Measurements from ENCODE around the gene C12orf42. TPM values are rescaled to one million over a fixed set of nuclear protein-coding genes. Genes with fewer than 3 reads are reported as not detected.

C12orf42 gene
- total RNA-seq, 1 experiment from 2014 or later = not detected

- peak; percentile 80 for DNase-seq
- Histone ChIP-seq H3K9me3 (ENCODE audit: low read length) (no peaks in the 10 kb centered on the region), H3K9me2 (replicated peaks; ENCODE audit: insufficient read depth, low read length) (no peaks in the 10 kb centered on the region)
These were observed 8.0 kb upstream of the C12orf42 start for GRCh38 chr12:103503546-103504480.

GRCh38 chr12:103501447-103501846, 5.7 kb upstream of the C12orf42 start:
- Histone ChIP-seq H3K9me2 (replicated peaks; ENCODE audit: insufficient read depth, low read length) (no peaks in the 10 kb centered on the region), H3K4me2 (ENCODE audit: low read depth, low read length, poor library complexity, severe bottlenecking) (no peak overlapping the region), H2AFZ (ENCODE audit: low read length) (no peak overlapping the region), H3K27ac (ENCODE audit: low read length) (no peak overlapping the region), H3K79me2 (ENCODE audit: low read length) (no peaks in the 10 kb centered on the region), H3K4me3 (ENCODE audit: low read length) (no peak overlapping the region), H3K9me3 (ENCODE audit: low read length) (no peaks in the 10 kb centered on the region), H3K4me1 (ENCODE audit: low read length) (no peaks in the 10 kb centered on the region), H4K20me1 (ENCODE audit: insufficient read depth, low read depth, low read length) (no peaks in the 10 kb centered on the region), H3K9ac (ENCODE audit: low read length) (no peak overlapping the region), H3K36me3 (ENCODE audit: insufficient read depth, low read length) (no peaks in the 10 kb centered on the region), H3K27me3 (ENCODE audit: low read length) (no peaks in the 10 kb centered on the region)
- DNase-seq = no peak

More at GRCh38 chr12:103503546-103504480, 8.0 kb upstream of the C12orf42 start:
- H3K9ac ChIP-seq (ENCODE audit: low read length) = no peak overlapping the region
- H3K79me2 ChIP-seq (ENCODE audit: low read length) = no peaks in the 10 kb centered on the region
- no peaks in the 10 kb centered on the region for H3K36me3 ChIP-seq (ENCODE audit: insufficient read depth, low read length)
- H2AFZ ChIP-seq (ENCODE audit: low read length) = no peak overlapping the region
- H3K27me3 ChIP-seq (ENCODE audit: low read length) = no peaks in the 10 kb centered on the region; the same call in 1 of the 2 replicates
- no peak overlapping the region for H3K4me2 ChIP-seq (ENCODE audit: low read depth, low read length, poor library complexity, severe bottlenecking)
- H4K20me1 ChIP-seq (ENCODE audit: insufficient read depth, low read depth, low read length) = no peaks in the 10 kb centered on the region
- H3K27ac ChIP-seq (ENCODE audit: low read length) = no peak overlapping the region
- no peak overlapping the region for H3K4me3 ChIP-seq (ENCODE audit: low read length)
- no peaks in the 10 kb centered on the region for H3K4me1 ChIP-seq (ENCODE audit: low read length)

GRCh38 chr12:103499571-103499970, 3.8 kb upstream of the C12orf42 start:
- H3K27ac ChIP-seq (ENCODE audit: low read length) = no peak overlapping the region
- no peaks in the 10 kb centered on the region for H4K20me1 ChIP-seq (ENCODE audit: insufficient read depth, low read depth, low read length)
- no peaks in the 10 kb centered on the region for H3K4me1 ChIP-seq (ENCODE audit: low read length)
- H3K36me3 ChIP-seq (ENCODE audit: insufficient read depth, low read length) = no peaks in the 10 kb centered on the region
- H3K4me2 ChIP-seq (ENCODE audit: low read depth, low read length, poor library complexity, severe bottlenecking) = no peak overlapping the region
- H3K4me3 ChIP-seq (ENCODE audit: low read length) = no peak overlapping the region
- H3K79me2 ChIP-seq (ENCODE audit: low read length) = no peaks in the 10 kb centered on the region
- no peak overlapping the region for H3K9ac ChIP-seq (ENCODE audit: low read length)
- H3K9me3 ChIP-seq (ENCODE audit: low read length) = no peaks in the 10 kb centered on the region
- no peaks in the 10 kb centered on the region for H3K27me3 ChIP-seq (ENCODE audit: low read length)
- DNase-seq = no peak
- no peaks in the 10 kb centered on the region for H3K9me2 ChIP-seq (replicated peaks; ENCODE audit: insufficient read depth, low read length)
- H2AFZ ChIP-seq (ENCODE audit: low read length) = no peak overlapping the region

GRCh38 chr12:103498990-103499389, 3.2 kb upstream of the C12orf42 start:
- no peak overlapping the region for H3K4me3 ChIP-seq (ENCODE audit: low read length)

GRCh38 chr12:103494734-103495468, 867 bp downstream of the C12orf42 start:
- no peaks in the 10 kb centered on the region for H4K20me1 ChIP-seq (ENCODE audit: insufficient read depth, low read depth, low read length)
- no peak for DNase-seq
- no peaks in the 10 kb centered on the region for H3K9me3 ChIP-seq (ENCODE audit: low read length)
- H3K36me3 ChIP-seq (ENCODE audit: insufficient read depth, low read length) = no peaks in the 10 kb centered on the region
- H3K4me3 ChIP-seq (ENCODE audit: low read length) = no peak overlapping the region
- no peak overlapping the region for H3K4me2 ChIP-seq (ENCODE audit: low read depth, low read length, poor library complexity, severe bottlenecking)
- no peaks in the 10 kb centered on the region for H3K79me2 ChIP-seq (ENCODE audit: low read length)
- no peak overlapping the region for H3K9ac ChIP-seq (ENCODE audit: low read length)
- no peaks in the 10 kb centered on the region for H3K27me3 ChIP-seq (ENCODE audit: low read length)
- no peaks in the 10 kb centered on the region for H3K4me1 ChIP-seq (ENCODE audit: low read length)
- H2AFZ ChIP-seq (ENCODE audit: low read length) = no peak overlapping the region
- H3K27ac ChIP-seq (ENCODE audit: low read length) = no peak overlapping the region
- no peaks in the 10 kb centered on the region for H3K9me2 ChIP-seq (replicated peaks; ENCODE audit: insufficient read depth, low read length)

More at GRCh38 chr12:103498990-103499389, 3.2 kb upstream of the C12orf42 start:
- Histone ChIP-seq H4K20me1 (ENCODE audit: insufficient read depth, low read depth, low read length) (no peaks in the 10 kb centered on the region), H3K9ac (ENCODE audit: low read length) (no peak overlapping the region), H3K36me3 (ENCODE audit: insufficient read depth, low read length) (no peaks in the 10 kb centered on the region), H3K9me2 (replicated peaks; ENCODE audit: insufficient read depth, low read length) (no peaks in the 10 kb centered on the region), H3K4me2 (ENCODE audit: low read depth, low read length, poor library complexity, severe bottlenecking) (no peak overlapping the region), H2AFZ (ENCODE audit: low read length) (no peak overlapping the region), H3K27me3 (ENCODE audit: low read length) (no peaks in the 10 kb centered on the region), H3K79me2 (ENCODE audit: low read length) (no peaks in the 10 kb centered on the region), H3K9me3 (ENCODE audit: low read length) (no peaks in the 10 kb centered on the region), H3K4me1 (ENCODE audit: low read length) (no peaks in the 10 kb centered on the region), H3K27ac (ENCODE audit: low read length) (no peak overlapping the region)
- DNase-seq = no peak

- H3K9ac ChIP-seq (ENCODE audit: low read length) = no peak overlapping the region
- no peaks in the 10 kb centered on the region for H3K9me2 ChIP-seq (replicated peaks; ENCODE audit: insufficient read depth, low read length)
- no peaks in the 10 kb centered on the region for H3K36me3 ChIP-seq (ENCODE audit: insufficient read depth, low read length)
- H3K9me3 ChIP-seq (ENCODE audit: low read length) = no peaks in the 10 kb centered on the region
- no peaks in the 10 kb centered on the region for H3K79me2 ChIP-seq (ENCODE audit: low read length)
- no peak overlapping the region for H3K27ac ChIP-seq (ENCODE audit: low read length)
- no peak overlapping the region for H3K4me3 ChIP-seq (ENCODE audit: low read length)
- H3K27me3 ChIP-seq (ENCODE audit: low read length) = no peaks in the 10 kb centered on the region
- no peaks in the 10 kb centered on the region for H4K20me1 ChIP-seq (ENCODE audit: insufficient read depth, low read depth, low read length)
- no peaks in the 10 kb centered on the region for H3K4me1 ChIP-seq (ENCODE audit: low read length)
- no peak overlapping the region for H2AFZ ChIP-seq (ENCODE audit: low read length)
- DNase-seq = no peak
- no peak overlapping the region for H3K4me2 ChIP-seq (ENCODE audit: low read depth, low read length, poor library complexity, severe bottlenecking)
These were observed 1.6 kb downstream of the C12orf42 start for GRCh38 chr12:103494051-103494733.

GRCh38 chr12:103493199-103493598, 2.6 kb downstream of the C12orf42 start:
- H3K9me2 ChIP-seq (replicated peaks; ENCODE audit: insufficient read depth, low read length) = no peaks in the 10 kb centered on the region
- no peaks in the 10 kb centered on the region for H3K79me2 ChIP-seq (ENCODE audit: low read length)
- H4K20me1 ChIP-seq (ENCODE audit: insufficient read depth, low read depth, low read length) = no peaks in the 10 kb centered on the region
- H3K27me3 ChIP-seq (ENCODE audit: low read length) = no peaks in the 10 kb centered on the region
- no peak overlapping the region for H2AFZ ChIP-seq (ENCODE audit: low read length)
- H3K9ac ChIP-seq (ENCODE audit: low read length) = no peak overlapping the region
- DNase-seq = no peak
- no peaks in the 10 kb centered on the region for H3K9me3 ChIP-seq (ENCODE audit: low read length)
- H3K4me3 ChIP-seq (ENCODE audit: low read length) = no peak overlapping the region
- no peaks in the 10 kb centered on the region for H3K4me1 ChIP-seq (ENCODE audit: low read length)
- no peaks in the 10 kb centered on the region for H3K36me3 ChIP-seq (ENCODE audit: insufficient read depth, low read length)
- no peak overlapping the region for H3K27ac ChIP-seq (ENCODE audit: low read length)
- H3K4me2 ChIP-seq (ENCODE audit: low read depth, low read length, poor library complexity, severe bottlenecking) = no peak overlapping the region

GRCh38 chr12:103482365-103482764, 13.4 kb downstream of the C12orf42 start:
- H3K9ac ChIP-seq (ENCODE audit: low read length) = no peak overlapping the region
- H3K79me2 ChIP-seq (ENCODE audit: low read length) = no peaks in the 10 kb centered on the region
- no peaks in the 10 kb centered on the region for H3K9me3 ChIP-seq (ENCODE audit: low read length)
- no peak for DNase-seq
- no peak overlapping the region for H3K27ac ChIP-seq (ENCODE audit: low read length)
- H3K9me2 ChIP-seq (replicated peaks; ENCODE audit: insufficient read depth, low read length) = no peaks in the 10 kb centered on the region
- no peak overlapping the region for H2AFZ ChIP-seq (ENCODE audit: low read length)
- H3K4me3 ChIP-seq (ENCODE audit: low read length) = no peak overlapping the region
- no peaks in the 10 kb centered on the region for H3K27me3 ChIP-seq (ENCODE audit: low read length)
- no peak overlapping the region for H3K4me2 ChIP-seq (ENCODE audit: low read depth, low read length, poor library complexity, severe bottlenecking)
- no peaks in the 10 kb centered on the region for H3K36me3 ChIP-seq (ENCODE audit: insufficient read depth, low read length)
- no peaks in the 10 kb centered on the region for H4K20me1 ChIP-seq (ENCODE audit: insufficient read depth, low read depth, low read length)
- H3K4me1 ChIP-seq (ENCODE audit: low read length) = no peaks in the 10 kb centered on the region
